ENCODE results near the gene PLAAT2. TPM values are rescaled to one million over a fixed set of nuclear protein-coding genes. Genes with fewer than 3 reads are reported as not detected.
A peak's percentile ranks its signal among the peaks of the same experiment; 100 is the strongest.

The PLAAT2 gene
- total RNA-seq, 2 experiments from 2014 or later: 0.34 to 0.49 TPM

DNA sequence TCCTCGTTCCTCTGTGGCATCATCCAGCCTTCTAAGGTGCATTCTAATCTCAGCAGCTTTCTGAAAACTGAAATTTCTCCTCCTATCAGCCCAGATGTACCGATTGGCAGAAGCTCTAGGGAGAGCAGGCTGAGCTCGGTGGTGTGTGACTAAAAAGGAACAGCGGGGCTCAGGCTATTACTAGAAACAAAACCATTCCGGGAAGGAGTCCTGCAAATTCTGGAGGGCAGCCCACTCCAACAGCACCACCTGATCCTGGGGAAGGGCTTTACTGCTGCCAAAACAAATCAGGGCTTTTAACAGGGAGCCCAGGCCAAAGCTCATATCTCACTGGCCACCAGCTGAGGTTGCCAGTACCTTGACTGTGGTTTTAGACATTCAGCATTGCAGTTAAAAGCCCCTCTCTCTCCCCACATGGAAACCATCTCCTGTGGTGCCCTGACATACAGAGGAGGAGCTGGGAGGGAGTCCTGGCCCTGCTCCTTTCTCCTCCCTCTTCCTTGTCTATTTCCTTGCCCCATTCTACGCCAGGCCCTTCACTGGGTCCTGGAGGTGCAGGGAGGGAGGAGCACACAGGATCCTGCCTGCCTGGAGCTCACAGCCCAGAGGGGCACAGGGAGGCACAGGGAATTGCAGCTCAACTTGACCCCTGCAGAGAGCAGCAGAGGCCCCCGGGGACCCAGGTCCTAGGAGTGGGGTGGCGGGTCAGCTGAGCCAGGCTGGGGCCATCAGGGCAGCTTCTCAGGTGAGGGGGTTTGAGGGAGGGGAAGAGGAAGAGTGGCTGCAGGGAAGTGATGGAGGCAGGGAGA is 25.7 kb downstream of the PLAAT2 start:
- H3K9me3 Mint-ChIP-seq: no peaks in the 10 kb centered on the region
- peak overlapping the region; percentile 90 for H3K4me3 ChIP-seq (ENCODE audit: low read length)
- no peaks in the 10 kb centered on the region for H3K9me3 ChIP-seq (ENCODE audit: control insufficient read depth in 1 of 2, insufficient read depth in 1 of 2, low read length in 2 of 2)
- ATAC-seq (ENCODE audit: poor library complexity) (peak; percentile 43), DNase-seq (peak in 1 of 14 experiments; percentile 30)
- ChIA-PET CTCF (interaction anchor here (1.0 to 1.4 kb wide), 4 partner anchors 30 to 98 kb away, joined by 3 to 5 read pairs (median 4); no protein-coding TSS in a partner anchor), POLR2A (interaction anchor here (0.6 to 4.8 kb wide), 19 partner anchors 10 to 232 kb away, joined by 3 to 86 read pairs (median 8); partner anchors contain the start of genes ATL3, LGALS12 and PLAAT5)
- TF ChIP-seq, protein P1, sequence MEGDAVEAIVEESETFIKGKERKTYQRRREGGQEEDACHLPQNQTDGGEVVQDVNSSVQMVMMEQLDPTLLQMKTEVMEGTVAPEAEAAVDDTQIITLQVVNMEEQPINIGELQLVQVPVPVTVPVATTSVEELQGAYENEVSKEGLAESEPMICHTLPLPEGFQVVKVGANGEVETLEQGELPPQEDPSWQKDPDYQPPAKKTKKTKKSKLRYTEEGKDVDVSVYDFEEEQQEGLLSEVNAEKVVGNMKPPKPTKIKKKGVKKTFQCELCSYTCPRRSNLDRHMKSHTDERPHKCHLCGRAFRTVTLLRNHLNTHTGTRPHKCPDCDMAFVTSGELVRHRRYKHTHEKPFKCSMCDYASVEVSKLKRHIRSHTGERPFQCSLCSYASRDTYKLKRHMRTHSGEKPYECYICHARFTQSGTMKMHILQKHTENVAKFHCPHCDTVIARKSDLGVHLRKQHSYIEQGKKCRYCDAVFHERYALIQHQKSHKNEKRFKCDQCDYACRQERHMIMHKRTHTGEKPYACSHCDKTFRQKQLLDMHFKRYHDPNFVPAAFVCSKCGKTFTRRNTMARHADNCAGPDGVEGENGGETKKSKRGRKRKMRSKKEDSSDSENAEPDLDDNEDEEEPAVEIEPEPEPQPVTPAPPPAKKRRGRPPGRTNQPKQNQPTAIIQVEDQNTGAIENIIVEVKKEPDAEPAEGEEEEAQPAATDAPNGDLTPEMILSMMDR (IDR thresholded peaks at IDR 0.05): no peak
- peak overlapping the region; percentile 100 for H3K4me3 Mint-ChIP-seq
- no peaks in the 10 kb centered on the region for H3K27me3 Mint-ChIP-seq
- peaks cover 8% of the 10 kb centered on the region for H3K36me3 ChIP-seq (ENCODE audit: insufficient read depth, low read length)
- H3K27ac Mint-ChIP-seq: peak overlapping the region; percentile 98
- peak overlapping the region; percentile 81 to 82 for H3K27ac ChIP-seq (ENCODE audit: low read depth in 1 of 2, low read length in 2 of 2)
- peaks cover 83% of the 10 kb centered on the region for H3K4me1 ChIP-seq (ENCODE audit: insufficient read depth, low read length)
- H3K36me3 Mint-ChIP-seq (ENCODE audit: low read depth): peaks cover 45% of the 10 kb centered on the region
- intact Hi-C loops (cut with DNase I, micrococcal nuclease): loop anchor here in 1 of 2 experiments (1.0 to 10.0 kb wide), 2 partner anchors 16 to 97 kb away; no protein-coding TSS in a partner anchor
- peaks cover 90% of the 10 kb centered on the region for H3K4me1 Mint-ChIP-seq (ENCODE audit: low read depth)
- no peaks in the 10 kb centered on the region for H3K27me3 ChIP-seq (ENCODE audit: control insufficient read depth in 1 of 2, insufficient read depth in 2 of 2, low read length in 2 of 2)

DNA sequence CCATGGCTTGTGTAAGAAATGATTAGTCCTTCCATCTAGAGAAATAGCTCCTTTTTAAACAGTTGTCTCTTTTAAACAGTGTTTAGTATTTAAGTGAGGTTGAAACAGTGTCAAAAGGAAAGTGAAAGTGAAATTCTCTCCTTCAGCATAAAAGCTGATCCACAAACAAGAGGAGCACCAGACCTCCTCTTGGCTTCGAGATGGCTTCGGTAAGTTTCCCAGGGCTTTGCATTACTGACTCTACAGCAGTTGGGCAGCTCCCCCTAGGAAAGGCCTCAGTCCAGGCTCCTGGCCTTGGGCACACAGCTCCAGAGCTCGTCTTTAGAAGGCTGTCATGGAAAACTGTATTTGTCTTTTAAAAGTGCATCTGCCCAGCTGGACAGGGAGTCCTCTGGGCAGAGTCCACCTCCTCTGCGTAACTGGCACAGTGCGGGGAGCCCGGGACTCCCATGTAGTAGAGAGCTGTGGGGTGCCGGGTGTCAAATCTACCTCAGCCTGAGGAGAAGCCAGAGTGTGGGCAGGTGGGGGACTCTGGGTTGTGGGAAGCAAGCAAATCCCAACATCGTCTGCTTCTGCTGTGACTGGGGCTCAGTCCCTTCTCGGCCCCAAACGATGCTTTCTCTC is 26.4 kb downstream of the PLAAT2 start, which contains the start of gene PLAAT4:
TSS of gene PLAAT4 (plus strand) at position 140 of the 624 bp plus-strand sequence. CDS start at position 201, 61 bp downstream.
- Mint-ChIP-seq H3K4me3 (peak within 1 kb of the TSS; percentile 100), H3K27me3 (no peaks in the 10 kb centered on the region), H3K4me1 (ENCODE audit: low read depth) (peaks cover 92% of the 10 kb centered on the region), H3K27ac (peak within 1 kb of the TSS; percentile 98), H3K9me3 (no peaks in the 10 kb centered on the region), H3K36me3 (ENCODE audit: low read depth) (peaks cover 38% of the 10 kb centered on the region)
- H3K27me3 ChIP-seq (ENCODE audit: control insufficient read depth in 1 of 2, insufficient read depth in 2 of 2, low read length in 2 of 2): no peaks in the 10 kb centered on the region
- DNase-seq (peak in 9 of 14 experiments; percentile 16 to 82 (median 37)), ATAC-seq (ENCODE audit: poor library complexity) (peak; percentile 62)
- TF ChIP-seq, protein P1 (IDR thresholded peaks at IDR 0.05): no peak
- peak within 1 kb of the TSS; percentile 81 to 82 for H3K27ac ChIP-seq (ENCODE audit: low read depth in 1 of 2, low read length in 2 of 2)
- H3K36me3 ChIP-seq (ENCODE audit: insufficient read depth, low read length): peaks cover 3% of the 10 kb centered on the region
- intact Hi-C loops (cut with DNase I, micrococcal nuclease): loop anchor here in 1 of 2 experiments (1.0 to 10.0 kb wide), 3 partner anchors 17 to 98 kb away; no protein-coding TSS in a partner anchor
- peaks cover 87% of the 10 kb centered on the region for H3K4me1 ChIP-seq (ENCODE audit: insufficient read depth, low read length)
- no peaks in the 10 kb centered on the region for H3K9me3 ChIP-seq (ENCODE audit: control insufficient read depth in 1 of 2, insufficient read depth in 1 of 2, low read length in 2 of 2)
- POLR2A ChIA-PET: interaction anchor here (0.9 to 4.8 kb wide), 21 partner anchors 9 to 145 kb away, joined by 3 to 86 read pairs (median 6); partner anchors contain the start of genes ATL3, LGALS12 and PLAAT5
- H3K4me3 ChIP-seq (ENCODE audit: low read length): peak within 1 kb of the TSS; percentile 90
- CTCF ChIA-PET: interaction anchor here (0.6 to 1.4 kb wide), 4 partner anchors 30 to 952 kb away, joined by 3 to 5 read pairs (median 4); no protein-coding TSS in a partner anchor

DNA sequence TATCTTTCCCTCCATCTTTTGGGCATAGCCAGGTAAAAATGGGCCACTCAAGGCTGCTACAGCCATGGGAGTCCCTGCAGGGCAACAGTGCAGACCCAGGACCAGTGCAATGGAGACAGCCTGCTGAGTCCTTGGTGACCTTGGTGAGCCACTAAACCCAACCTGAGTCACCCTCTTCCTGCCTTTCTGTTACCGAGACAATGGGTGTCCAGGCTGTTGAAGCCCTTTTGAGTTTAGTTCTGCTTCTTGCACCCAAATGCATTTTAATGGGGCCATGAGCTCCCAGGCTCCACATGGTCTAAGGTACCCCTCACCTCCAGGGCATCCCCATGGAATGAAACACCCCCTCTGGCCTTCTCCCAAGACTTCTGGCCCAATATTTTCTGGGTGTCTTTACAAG is 27.4 kb downstream of the PLAAT2 start:
- Mint-ChIP-seq H3K9me3 (no peaks in the 10 kb centered on the region), H3K27me3 (no peaks in the 10 kb centered on the region), H3K4me1 (ENCODE audit: low read depth) (peaks cover 97% of the 10 kb centered on the region), H3K36me3 (ENCODE audit: low read depth) (peaks cover 34% of the 10 kb centered on the region), H3K27ac (peak overlapping the region; percentile 98), H3K4me3 (peak overlapping the region; percentile 100)
- TF ChIP-seq, protein P1 (IDR thresholded peaks at IDR 0.05): no peak
- Histone ChIP-seq H3K27ac (ENCODE audit: low read depth in 1 of 2, low read length in 2 of 2) (peak overlapping the region; percentile 81 to 82), H3K27me3 (ENCODE audit: control insufficient read depth in 1 of 2, insufficient read depth in 2 of 2, low read length in 2 of 2) (no peaks in the 10 kb centered on the region), H3K4me3 (ENCODE audit: low read length) (peak overlapping the region; percentile 90), H3K9me3 (ENCODE audit: control insufficient read depth in 1 of 2, insufficient read depth in 1 of 2, low read length in 2 of 2) (no peaks in the 10 kb centered on the region), H3K4me1 (ENCODE audit: insufficient read depth, low read length) (peaks cover 89% of the 10 kb centered on the region), H3K36me3 (ENCODE audit: insufficient read depth, low read length) (no peaks in the 10 kb centered on the region)
- intact Hi-C loops (cut with DNase I, micrococcal nuclease): loop anchor here in 1 of 2 experiments (1.0 to 10.0 kb wide), 2 partner anchors 32 to 99 kb away; no protein-coding TSS in a partner anchor
- ChIA-PET POLR2A (interaction anchor here (1.3 to 4.8 kb wide), 9 partner anchors 8 to 78 kb away, joined by 3 to 86 read pairs (median 11); no protein-coding TSS in a partner anchor), CTCF (interaction anchor here (1.4 kb wide), 1 partner anchor 32 kb away, joined by 4 read pairs; no protein-coding TSS in a partner anchor)
- DNase-seq (peak in 7 of 14 experiments; percentile 20 to 67 (median 51)), ATAC-seq (ENCODE audit: poor library complexity) (no peak)

Measured in CD4-positive, alpha-beta T cell (primary cell).